HL-60 (cell line): ENCODE data around the gene IFI16.
"Not testable (repeated sequence)": the region's sequence is repeated elsewhere in the genome, so short reads cannot be mapped to it uniquely, and the experiment has no call there.

ENCODE experiments used
- DNase-seq, 2 experiments: peaks; one replicate each; pipeline ENCODE4 v3.0.0-alpha.2; 2010 to 2020; ENCODE audit warnings: low read depth in 1 of 2, low spot score in 1 of 2
- H3K27ac ChIP-seq: fragments of 250-450 bp; sonication (Bioruptor Pico); replicated peaks from 2 replicates; pipeline ENCODE4 v1.5.1; 2020; ENCODE audit warnings: mild to moderate bottlenecking, moderate library complexity
- H3K27me3 ChIP-seq: fragments of 250-450 bp; sonication (Bioruptor Pico); 2 replicates; pipeline ENCODE4 v1.5.1; 2021; ENCODE audit warnings: mild to moderate bottlenecking, moderate library complexity; ENCODE audit not compliant: insufficient read depth, poor library complexity, severe bottlenecking
- H3K4me3 ChIP-seq: replicated peaks from 2 replicates; pipeline ENCODE4 v1.5.1; 2011; ENCODE audit warnings: mild to moderate bottlenecking, control low read depth, low read length; ENCODE audit not compliant: insufficient read depth
- CTCF ChIP-seq: IDR thresholded peaks from one replicate; pipeline ENCODE4 v1.5.1; 2011; ENCODE audit warnings: low read length, control low read depth, inconsistent platforms; ENCODE audit not compliant: insufficient read depth
- GABPA ChIP-seq: IDR thresholded peaks from 2 replicates; pipeline ENCODE4 v1.6.1; 2012; ENCODE audit warnings: low read depth
- POLR2AphosphoS5 ChIP-seq: IDR thresholded peaks from 2 replicates; pipeline ENCODE4 v1.6.1; 2012; ENCODE audit warnings: low read depth
- SPI1 ChIP-seq: IDR thresholded peaks from 2 replicates; pipeline ENCODE4 v1.6.1; 2012; ENCODE audit warnings: low read depth, mild to moderate bottlenecking, borderline replicate concordance
- TF ChIP-seq, protein P1 (sequence below): IDR thresholded peaks from 2 replicates; pipeline ENCODE4 v1.6.1; 2012; ENCODE audit warnings: low read depth; ENCODE audit not compliant: insufficient replicate concordance

Gene IFI16

GRCh38 chr1:159005676-159006075 is 4.0 kb upstream of the IFI16 start:
- TF ChIP-seq POLR2AphosphoS5: no peak
- no peak overlapping the region for H3K27ac ChIP-seq
- H3K4me3 ChIP-seq: no peak overlapping the region
- DNase-seq: no peak
- no peaks in the 10 kb centered on the region for H3K27me3 ChIP-seq

DNA sequence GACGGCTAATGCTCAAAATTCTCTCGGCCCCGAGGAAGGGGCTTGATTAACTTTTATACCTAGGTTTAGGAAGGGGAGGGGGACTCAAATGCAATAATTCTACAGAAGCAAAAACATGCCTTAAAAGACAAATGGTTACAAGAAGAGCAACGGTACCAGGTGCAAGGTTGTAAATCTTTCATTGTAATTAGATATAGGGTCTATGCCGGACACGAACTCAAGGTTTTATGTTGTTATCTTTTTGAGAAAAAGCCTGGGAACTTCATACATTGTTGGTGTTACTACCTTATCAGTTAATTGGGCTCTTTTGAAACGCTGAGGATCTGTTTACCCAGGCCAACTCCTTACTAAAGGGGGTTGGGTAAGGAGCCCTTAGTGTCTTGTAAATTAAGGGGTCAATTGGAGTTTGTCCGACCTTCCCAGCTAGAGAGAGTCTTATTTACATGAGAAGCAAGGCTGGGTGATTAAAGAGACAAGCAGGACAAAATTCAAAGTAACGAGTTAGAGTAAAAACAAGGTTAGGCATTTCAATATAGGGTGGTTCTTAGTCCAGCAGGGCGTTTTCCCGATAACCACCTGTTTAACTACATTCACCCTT is 3.4 kb upstream of the IFI16 start:
- not testable (repeated sequence) for H3K27ac ChIP-seq, DNase-seq, H3K27me3 ChIP-seq, H3K4me3 ChIP-seq

- Histone ChIP-seq H3K27ac (peak overlapping the region; percentile 67), H3K4me3 (no peak overlapping the region), H3K27me3 (no peaks in the 10 kb centered on the region)
- TF ChIP-seq SPI1 (no peak), GABPA (no peak), POLR2AphosphoS5 (no peak), CTCF (no peak)
- TF ChIP-seq, protein P1, sequence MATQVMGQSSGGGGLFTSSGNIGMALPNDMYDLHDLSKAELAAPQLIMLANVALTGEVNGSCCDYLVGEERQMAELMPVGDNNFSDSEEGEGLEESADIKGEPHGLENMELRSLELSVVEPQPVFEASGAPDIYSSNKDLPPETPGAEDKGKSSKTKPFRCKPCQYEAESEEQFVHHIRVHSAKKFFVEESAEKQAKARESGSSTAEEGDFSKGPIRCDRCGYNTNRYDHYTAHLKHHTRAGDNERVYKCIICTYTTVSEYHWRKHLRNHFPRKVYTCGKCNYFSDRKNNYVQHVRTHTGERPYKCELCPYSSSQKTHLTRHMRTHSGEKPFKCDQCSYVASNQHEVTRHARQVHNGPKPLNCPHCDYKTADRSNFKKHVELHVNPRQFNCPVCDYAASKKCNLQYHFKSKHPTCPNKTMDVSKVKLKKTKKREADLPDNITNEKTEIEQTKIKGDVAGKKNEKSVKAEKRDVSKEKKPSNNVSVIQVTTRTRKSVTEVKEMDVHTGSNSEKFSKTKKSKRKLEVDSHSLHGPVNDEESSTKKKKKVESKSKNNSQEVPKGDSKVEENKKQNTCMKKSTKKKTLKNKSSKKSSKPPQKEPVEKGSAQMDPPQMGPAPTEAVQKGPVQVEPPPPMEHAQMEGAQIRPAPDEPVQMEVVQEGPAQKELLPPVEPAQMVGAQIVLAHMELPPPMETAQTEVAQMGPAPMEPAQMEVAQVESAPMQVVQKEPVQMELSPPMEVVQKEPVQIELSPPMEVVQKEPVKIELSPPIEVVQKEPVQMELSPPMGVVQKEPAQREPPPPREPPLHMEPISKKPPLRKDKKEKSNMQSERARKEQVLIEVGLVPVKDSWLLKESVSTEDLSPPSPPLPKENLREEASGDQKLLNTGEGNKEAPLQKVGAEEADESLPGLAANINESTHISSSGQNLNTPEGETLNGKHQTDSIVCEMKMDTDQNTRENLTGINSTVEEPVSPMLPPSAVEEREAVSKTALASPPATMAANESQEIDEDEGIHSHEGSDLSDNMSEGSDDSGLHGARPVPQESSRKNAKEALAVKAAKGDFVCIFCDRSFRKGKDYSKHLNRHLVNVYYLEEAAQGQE: no peak
- peak in 1 of 2 experiments; percentile 62 for DNase-seq
Observed at GRCh38 chr1:159007726-159008125, 2.0 kb upstream of the IFI16 start.

GRCh38 chr1:159008744-159009188 is 941 bp upstream of the IFI16 start:
- peak; percentile 38 to 67 for DNase-seq
- Histone ChIP-seq H3K4me3 (no peak overlapping the region), H3K27me3 (no peaks in the 10 kb centered on the region), H3K27ac (peak overlapping the region; percentile 67)
- TF ChIP-seq POLR2AphosphoS5 (no peak), SPI1 (no peak), GABPA (no peak), CTCF (no peak)
- TF ChIP-seq, protein P1: no peak

- H3K4me3 ChIP-seq: no peak overlapping the region; the same call in 1 of the 2 replicates
- TF ChIP-seq, protein P1: no peak
- TF ChIP-seq CTCF (no peak), SPI1 (no peak), POLR2AphosphoS5 (no peak), GABPA (no peak)
- DNase-seq: no peak
- peak overlapping the region; percentile 67 for H3K27ac ChIP-seq
- no peaks in the 10 kb centered on the region for H3K27me3 ChIP-seq
Observed at GRCh38 chr1:159009287-159009686, 420 bp upstream of the IFI16 start.
